Pancreas (tissue), 10 donors: ENCODE results near the gene SAMD15. TPM values are rescaled to one million over a fixed set of nuclear protein-coding genes. Genes with fewer than 3 reads are reported as not detected.

Experiments used
- ATAC-seq, 4 donors: fragments of 200-7000 bp; cut with Tn5 transposase; one replicate each; pipeline versions ENCODE4 v1.8.0 to v1.9.1; 2020; ENCODE audit warnings: mild to moderate bottlenecking in 4 of 4, moderate library complexity in 4 of 4
- DNase-seq, 6 donors: peaks; one replicate each; pipeline ENCODE4 v3.0.0-alpha.2; 2020
- FAIRE-seq: peaks from 2 replicates; lab custom pipeline; 2012; peaks lifted over from hg19 to GRCh38; lab: Jason Lieb, UNC
- H3K27ac ChIP-seq, 4 donors: fragments of 200-600 bp; sonication (generic); 1 replicate in 3 of 4; 2 replicates in 1 of 4; pipeline versions ENCODE4 v1.5.0 to v1.8.0; 2020
- H3K27me3 ChIP-seq, 4 donors: fragments of 200-600 bp; one replicate each; pipeline ENCODE4 v1.8.0; 2021
- H3K36me3 ChIP-seq, 3 donors: fragments of 200-600 bp; sonication (generic) in 1 of 3; one replicate each; pipeline versions ENCODE4 v1.5.0 to v1.8.0; 2020 to 2021
- H3K4me1 ChIP-seq, 3 donors: fragments of 200-600 bp; one replicate each; pipeline ENCODE4 v1.8.0; 2021
- H3K4me3 ChIP-seq, 4 donors: fragments of 200-600 bp; sonication (generic) in 2 of 4; one replicate each; pipeline versions ENCODE4 v1.5.0 to v1.8.0; 2020 to 2021
- H3K9me3 ChIP-seq, 4 donors: fragments of 200-600 bp; one replicate each; pipeline ENCODE4 v1.8.0; 2021
- CTCF ChIP-seq, 4 donors: fragments of 200-600 bp; sonication (generic) in 3 of 4; IDR thresholded peaks; one replicate each; pipeline versions ENCODE4 v1.5.0 to v1.8.0; 2021; ENCODE audit warnings: antibody characterized with exemption in 4 of 4
- WGBS, 2 donors: extraction: QIAGEN DNeasy Blood & Tissue Kit; methylation state at CpG; one replicate each; pipeline ENCODE4 v1.1.7; 2013; 5-methylcytosine and 5-hydroxymethylcytosine counted together
- intact Hi-C, 3 donors: fragments of 100-400 bp; cut with DNase I; formaldehyde crosslinking; loops; one replicate each; pipeline versions ENCODE4 v1.11.1 to v1.14.2; 2022
- polyA plus RNA-seq, 2 donors: library from polyadenylated mRNA; stranded (reverse); fragments of 200-250 nt; gene quantifications; one replicate each; pipeline ENCODE4 v1.2.3, GENCODE V29; 2013
- total RNA-seq, 6 donors: library from RNA; stranded (reverse); fragmentation: NEBNext Ultra II Directional in 4 of 6; extraction: Animal tissue kit (Norgen Biotek cat#: 25700) in 4 of 6; gene quantifications; one replicate each; pipeline versions ENCODE4 v1.2.1 to v1.2.4, GENCODE V29; 2021 to 2023
- donor health status: healthy with polysubstance abuse.
- donor health status: DM: no; HTN: no; CAD: no; lungs with moderate emphysema.
- donor health status: DM: no; HTN: no; CAD: no.
- donor health status: control.
- donor health status: control.
- donor health status: Bipolar disorder and iron deficiency.
- donor health status: DM: yes; HTN: yes; CAD: no.
- donor health status: DM: no; HTN: no; CAD: no.
- donor health status: DM: no; HTN: no; CAD: no.
- donor health status: DM: yes; HTN: yes; CAD: no.

The SAMD15 gene
- total and polyA plus RNA-seq, 8 donors = 0.28 to 1.5 (median 0.92) TPM

- intact Hi-C loops = no loop called here
- no peak overlapping the region for H3K27ac ChIP-seq
- DNase-seq = no peak
- no peak for FAIRE-seq
- H3K27me3 ChIP-seq = no peaks in the 10 kb centered on the region
- no peak for TF ChIP-seq CTCF (IDR thresholded peaks at IDR 0.05)
- H3K9me3 ChIP-seq = no peaks in the 10 kb centered on the region
- H3K4me1 ChIP-seq = no peaks in the 10 kb centered on the region
- no peak for ATAC-seq
- H3K4me3 ChIP-seq = no peak overlapping the region
- peaks cover 0 to 9% (median 0%) of the 10 kb centered on the region in 3 donors for H3K36me3 ChIP-seq
- 82% methylated on average over 2 of the region's 2 CpGs for WGBS, 2 donors
These were observed 38.9 kb upstream of the SAMD15 start for GRCh38 chr14:77338302-77338701.

- H3K27ac ChIP-seq = no peak overlapping the region
- H3K36me3 ChIP-seq = peaks cover 0 to 9% (median 0%) of the 10 kb centered on the region in 3 donors
- H3K4me1 ChIP-seq = no peaks in the 10 kb centered on the region
- H3K4me3 ChIP-seq = no peak overlapping the region
- DNase-seq (no peak), ATAC-seq (no peak), FAIRE-seq (no peak)
- H3K9me3 ChIP-seq = no peaks in the 10 kb centered on the region
- WGBS, 2 donors = 96 to 100% methylated on average over 1 of the region's 1 CpG
- intact Hi-C loops = no loop called here
- H3K27me3 ChIP-seq = no peaks in the 10 kb centered on the region
- TF ChIP-seq CTCF (IDR thresholded peaks at IDR 0.05) = no peak
These were observed 37.8 kb upstream of the SAMD15 start for GRCh38 chr14:77339407-77339806.

GRCh38 chr14:77340389-77340788 lies 36.8 kb upstream of the SAMD15 start:
- FAIRE-seq = no peak

GRCh38 chr14:77342726-77343397 lies 34.3 kb upstream of the SAMD15 start:
- Histone ChIP-seq H3K4me1 (no peaks in the 10 kb centered on the region), H3K36me3 (peaks cover 0 to 9% (median 0%) of the 10 kb centered on the region in 3 donors), H3K4me3 (no peak overlapping the region), H3K27me3 (no peaks in the 10 kb centered on the region), H3K27ac (no peak overlapping the region), H3K9me3 (no peaks in the 10 kb centered on the region)
- intact Hi-C loops = no loop called here
- no peak for TF ChIP-seq CTCF (IDR thresholded peaks at IDR 0.05)
- FAIRE-seq = no peak
- no peak for ATAC-seq
- no peak for DNase-seq
- WGBS, 2 donors = 87 to 93% methylated on average over 10 of the region's 10 CpGs

More at GRCh38 chr14:77340389-77340788, 36.8 kb upstream of the SAMD15 start:
- TF ChIP-seq CTCF (IDR thresholded peaks at IDR 0.05) = no peak
- Histone ChIP-seq H3K4me3 (no peak overlapping the region), H3K27me3 (no peaks in the 10 kb centered on the region), H3K9me3 (no peaks in the 10 kb centered on the region), H3K27ac (no peak overlapping the region), H3K36me3 (peaks cover 0 to 9% (median 0%) of the 10 kb centered on the region in 3 donors), H3K4me1 (no peaks in the 10 kb centered on the region)
- WGBS, 2 donors = 89 to 90% methylated on average over 4 of the region's 4 CpGs
- intact Hi-C loops = no loop called here
- DNase-seq = no peak
- no peak for ATAC-seq

- TF ChIP-seq CTCF (IDR thresholded peaks at IDR 0.05) = no peak
- Histone ChIP-seq H3K4me1 (no peaks in the 10 kb centered on the region), H3K9me3 (no peaks in the 10 kb centered on the region), H3K27ac (no peak overlapping the region), H3K27me3 (no peaks in the 10 kb centered on the region), H3K36me3 (peaks cover 0 to 9% (median 0%) of the 10 kb centered on the region in 3 donors), H3K4me3 (no peak overlapping the region)
- no peak for FAIRE-seq
- intact Hi-C loops = no loop called here
- no peak for ATAC-seq
- WGBS, 2 donors = 78 to 80% methylated on average over 2 of the region's 2 CpGs
- DNase-seq = no peak
These were observed 33.5 kb upstream of the SAMD15 start for GRCh38 chr14:77343662-77344061.
